HCT116 (cell line): ENCODE data around the gene IGSF23. TPM values are rescaled to one million over a fixed set of nuclear protein-coding genes. Genes with fewer than 3 reads are reported as not detected.

Experiments
- ATAC-seq: fragments of 200-7000 bp; cut with Tn5 transposase; 2 replicates; pipeline ENCODE4 v1.9.1; 2020; ENCODE audit warnings: mild to moderate bottlenecking, moderate library complexity
- BruUV-seq: library from RNA; stranded (reverse); fragments of 400-500 nt; replicated peaks from 2 replicates; lab custom pipeline; 2021; lab: Mats Ljungman, UMichigan
- CTCF ChIA-PET: fragments of 300-600 bp; sonication (Branson Sonifier 250); formaldehyde crosslinking; loops from one replicate; lab custom pipeline; 2021; ENCODE audit warnings: antibody characterized with exemption; lab: Charles Lee
- POLR2A ChIA-PET: fragments of 300-600, 350-600 bp; sonication (Branson Sonifier 250); formaldehyde crosslinking; loops from one replicate; lab custom pipeline; 2021; ENCODE audit warnings: antibody characterized with exemption; lab: Charles Lee
- RAD21 ChIA-PET, 2 experiments: fragments of 300-600 bp; sonication (Branson Sonifier 250); formaldehyde crosslinking; loops; one replicate each; lab custom pipeline; 2023; ENCODE audit warnings: low total read pairs in 2 of 2; ENCODE audit not compliant: uncharacterized antibody in 2 of 2, unreplicated experiment in 2 of 2, low non-redundant PET in 1 of 2; lab: Charles Lee
- DNase-seq: peaks from one replicate; pipeline ENCODE4 v3.0.0-alpha.2; 2010; ENCODE audit warnings: low read depth, low spot score
- H2AFZ ChIP-seq: fragments of 200-600 bp; shearing (Covaris generic), sonication (generic); 2 replicates; pipeline ENCODE4 v1.6.1; 2017; ENCODE audit warnings: low read depth, mixed run types, mixed read lengths, antibody characterized with exemption, low read length; ENCODE audit not compliant: poor library complexity, severe bottlenecking
- H3K27ac ChIP-seq: 2 replicates; pipeline ENCODE4 v1.5.1; 2012; ENCODE audit warnings: low read depth, low read length
- H3K27me3 ChIP-seq: fragments of 200-600 bp; sonication (generic); 2 replicates; pipeline ENCODE4 v1.6.1; 2016; ENCODE audit warnings: mixed run types, low read length, mixed read lengths; ENCODE audit not compliant: insufficient read depth
- H3K36me3 ChIP-seq, 2 experiments: fragments of 200-500 bp in 1 of 2; fragments of 200-600 bp in 1 of 2; sonication (Bioruptor generic) in 1 of 2; sonication (generic) in 1 of 2; 2 replicates each; pipeline versions ENCODE4 v1.5.1 to v1.6.1; 2014 to 2016; ENCODE audit warnings: low read length in 2 of 2, inconsistent platforms in 1 of 2, mixed read lengths in 1 of 2, mixed run types in 1 of 2; ENCODE audit not compliant: insufficient read depth in 2 of 2, control insufficient read depth in 1 of 2
- H3K4me1 ChIP-seq, 2 experiments: fragments of 200-600 bp in 1 of 2; sonication (generic) in 1 of 2; 2 replicates each; pipeline versions ENCODE4 v1.5.1 to v1.6.1; 2012 to 2017; ENCODE audit warnings: low read length in 2 of 2, inconsistent platforms in 1 of 2, mild to moderate bottlenecking in 1 of 2, mixed read lengths in 1 of 2, mixed run types in 1 of 2, moderate library complexity in 1 of 2; ENCODE audit not compliant: insufficient read depth in 2 of 2, control insufficient read depth in 1 of 2
- H3K4me2 ChIP-seq: fragments of 200-600 bp; sonication (generic); 2 replicates; pipeline ENCODE4 v1.6.1; 2017; ENCODE audit warnings: mixed run types, low read length, mixed read lengths
- H3K4me3 ChIP-seq, 2 experiments: fragments of 200-600 bp in 1 of 2; sonication (generic) in 1 of 2; replicated peaks in 1 of 2; 2 replicates each; pipeline ENCODE4 v1.5.1; 2011 to 2016; ENCODE audit warnings: low read length in 2 of 2, control low read depth in 1 of 2, low read depth in 1 of 2, mild to moderate bottlenecking in 1 of 2, mixed read lengths in 1 of 2, mixed run types in 1 of 2
- H3K79me2 ChIP-seq: fragments of 200-600 bp; sonication (generic); 2 replicates; pipeline ENCODE4 v1.6.1; 2017; ENCODE audit warnings: mild to moderate bottlenecking, mixed run types, low read length, moderate library complexity, mixed read lengths; ENCODE audit not compliant: insufficient read depth
- H3K9ac ChIP-seq: fragments of 200-600 bp; sonication (generic); 2 replicates; pipeline ENCODE4 v1.6.1; 2016; ENCODE audit warnings: low read length, mixed read lengths
- H3K9me2 ChIP-seq: fragments of 200-600 bp; sonication (generic), shearing (Covaris generic); 2 replicates; pipeline ENCODE4 v1.6.1; 2017; ENCODE audit warnings: mixed run types, mild to moderate bottlenecking, moderate library complexity; ENCODE audit not compliant: insufficient read depth
- H3K9me3 ChIP-seq, 2 experiments: fragments of 200-500 bp in 1 of 2; fragments of 200-600 bp in 1 of 2; sonication (Bioruptor generic) in 1 of 2; sonication (generic) in 1 of 2; 2 replicates each; pipeline ENCODE4 v1.6.1; 2014 to 2017; ENCODE audit warnings: low read length in 2 of 2, mixed read lengths in 2 of 2, inconsistent platforms in 1 of 2, low read depth in 1 of 2, mild to moderate bottlenecking in 1 of 2, mixed run types in 1 of 2, moderate library complexity in 1 of 2; ENCODE audit not compliant: control insufficient read depth in 1 of 2, insufficient read depth in 1 of 2
- H4K20me1 ChIP-seq: fragments of 200-600 bp; sonication (generic), shearing (Covaris generic); 2 replicates; pipeline ENCODE4 v1.6.1; 2017; ENCODE audit warnings: mixed run types, mild to moderate bottlenecking, moderate library complexity; ENCODE audit not compliant: insufficient read depth
- CBX3 ChIP-seq: IDR thresholded peaks from 2 replicates; pipeline ENCODE4 v1.6.1; 2012; ENCODE audit warnings: low read depth
- CEBPB ChIP-seq: IDR thresholded peaks from 2 replicates; pipeline ENCODE4 v1.6.1; 2012; ENCODE audit warnings: low read depth
- CTCF ChIP-seq, 3 experiments: fragments of 200-600 bp in 1 of 3; sonication (generic) in 1 of 3; IDR thresholded peaks in 2 of 3; conservative IDR thresholded peaks in 1 of 3; 2 replicates each; pipeline ENCODE4 v1.5.1; 2012 to 2017; ENCODE audit warnings: low read depth in 2 of 3, low read length in 2 of 3, antibody characterized with exemption in 1 of 3, borderline replicate concordance in 1 of 3, control low read depth in 1 of 3, mild to moderate bottlenecking in 1 of 3, mixed read lengths in 1 of 3, mixed run types in 1 of 3, moderate library complexity in 1 of 3; ENCODE audit not compliant: insufficient read depth in 1 of 3
- EGR1 ChIP-seq: IDR thresholded peaks from 2 replicates; pipeline ENCODE4 v1.6.1; 2012; ENCODE audit warnings: low read depth
- ELF1 ChIP-seq: IDR thresholded peaks from 2 replicates; pipeline ENCODE4 v1.6.1; 2012; ENCODE audit warnings: low read depth, borderline replicate concordance
- FOSL1 ChIP-seq: IDR thresholded peaks from 2 replicates; pipeline ENCODE4 v1.6.1; 2012; ENCODE audit warnings: low read depth
- JUND ChIP-seq: IDR thresholded peaks from 2 replicates; pipeline ENCODE4 v1.6.1; 2012
- MAX ChIP-seq: IDR thresholded peaks from 2 replicates; pipeline ENCODE4 v1.6.1; 2012
- POLR2A ChIP-seq: IDR thresholded peaks from 2 replicates; pipeline ENCODE4 v1.7.0; 2011; ENCODE audit warnings: borderline replicate concordance; ENCODE audit not compliant: insufficient read depth, insufficient read length; ENCODE audit errors: extremely low read depth
- SP1 ChIP-seq: IDR thresholded peaks from 2 replicates; pipeline ENCODE4 v1.6.1; 2012; ENCODE audit warnings: low read depth
- SRF ChIP-seq: IDR thresholded peaks from 2 replicates; pipeline ENCODE4 v1.6.1; 2012; ENCODE audit warnings: low read depth
- TCF7L2 ChIP-seq: IDR thresholded peaks from 2 replicates; pipeline ENCODE4 v1.7.0; 2011; ENCODE audit warnings: borderline replicate concordance, inconsistent platforms; ENCODE audit not compliant: insufficient read depth, insufficient read length; ENCODE audit errors: extremely low read depth
- YY1 ChIP-seq: IDR thresholded peaks from 2 replicates; pipeline ENCODE4 v1.6.1; 2011; ENCODE audit warnings: low read length, low read depth, moderate library complexity, mild to moderate bottlenecking; ENCODE audit not compliant: insufficient replicate concordance; ENCODE audit errors: extremely low read depth
- ZBTB33 ChIP-seq: IDR thresholded peaks from 2 replicates; pipeline ENCODE4 v1.6.1; 2011; ENCODE audit warnings: mild to moderate bottlenecking, low read length, moderate library complexity; ENCODE audit not compliant: insufficient replicate concordance; ENCODE audit errors: extremely low read depth
- intact Hi-C: fragments of 100-400 bp; cut with micrococcal nuclease; formaldehyde crosslinking; loops from 2 replicates; pipeline ENCODE4 v1.10.0; 2022
- total RNA-seq: library from RNA; stranded (reverse); gene quantifications from one replicate; pipeline ENCODE4 v1.2.1, GENCODE V29; 2021; ENCODE audit not compliant: unreplicated experiment

IGSF23 gene
- total RNA-seq, 1 experiment from 2014 or later, result not detected

GRCh38 chr19:44648631-44649251, 35.4 kb downstream of the IGSF23 start (continued):
- TF ChIP-seq SRF (no peak), CTCF (IDR thresholded peaks at IDR 0.05 in 2 of 3, conservative IDR thresholded peaks at IDR 0.05 in 1 of 3; ENCODE audit: borderline replicate concordance in 1 of 3, insufficient read depth in 1 of 3, low read depth in 2 of 3, low read length in 2 of 3) (no peak), JUND (no peak)

GRCh38 chr19:44649578-44650145, 36.3 kb downstream of the IGSF23 start:
- POLR2A ChIA-PET, result no interaction called here

More at GRCh38 chr19:44649578-44650145, 36.3 kb downstream of the IGSF23 start:
- Histone ChIP-seq H3K4me3 (no peak overlapping the region), H3K36me3 (peaks cover 45 to 68% of the 10 kb centered on the region in 2 experiments), H3K4me2 (no peak overlapping the region), H3K9ac (no peak overlapping the region), H3K9me2 (no peaks in the 10 kb centered on the region), H3K27me3 (no peaks in the 10 kb centered on the region), H3K9me3 (no peaks in the 10 kb centered on the region), H3K4me1 (no peaks in the 10 kb centered on the region), H3K27ac (no peak overlapping the region), H2AFZ (no peak overlapping the region), H3K79me2 (peaks cover 82% of the 10 kb centered on the region), H4K20me1 (peaks cover 8% of the 10 kb centered on the region; the same call in 1 of the 2 replicates)
- ChIA-PET RAD21 (no interaction called here), CTCF (no interaction called here)
- ATAC-seq (no peak), DNase-seq (no peak)
- TF ChIP-seq MAX, result no peak
- no peak for TF ChIP-seq SP1
- no peak for TF ChIP-seq CBX3
- TF ChIP-seq EGR1, result no peak
- TF ChIP-seq TCF7L2, result no peak
- no peak for TF ChIP-seq CEBPB
- TF ChIP-seq ELF1, result no peak
- no peak for TF ChIP-seq FOSL1
- no peak for TF ChIP-seq CTCF (IDR thresholded peaks at IDR 0.05 in 2 of 3, conservative IDR thresholded peaks at IDR 0.05 in 1 of 3; ENCODE audit: borderline replicate concordance in 1 of 3, insufficient read depth in 1 of 3, low read depth in 2 of 3, low read length in 2 of 3)
- no peak for TF ChIP-seq ZBTB33
- TF ChIP-seq YY1, result no peak
- no peak for TF ChIP-seq POLR2A
- no TSS peak for BruUV-seq
- intact Hi-C loops, result no loop called here
